ENCODE data around the gene C10orf90.

Gene C10orf90

GRCh38 chr10:126523071-126523470 lies 147.4 kb downstream of the C10orf90 start:
- Histone ChIP-seq H3K9ac (ENCODE audit: low read length) (no peak overlapping the region), H3K79me2 (ENCODE audit: insufficient read depth, low read length) (no peaks in the 10 kb centered on the region), H3K27ac (ENCODE audit: low read depth, low read length) (no peak overlapping the region), H3K9me3 (ENCODE audit: insufficient read depth, low read length) (no peaks in the 10 kb centered on the region), H3K4me3 (ENCODE audit: insufficient read depth, low read length, poor library complexity, severe bottlenecking) (no peak overlapping the region), H4K20me1 (ENCODE audit: low read depth, low read length) (no peaks in the 10 kb centered on the region), H3K36me3 (ENCODE audit: low read length) (no peaks in the 10 kb centered on the region), H3K4me2 (ENCODE audit: low read depth, low read length, poor library complexity, severe bottlenecking) (no peak overlapping the region), H2AFZ (ENCODE audit: low read depth, low read length, severe bottlenecking) (no peak overlapping the region), H3F3A (ENCODE audit: insufficient read depth) (no peaks in the 10 kb centered on the region), H3K27me3 (ENCODE audit: low read length) (no peaks in the 10 kb centered on the region), H3K9me2 (replicated peaks; ENCODE audit: insufficient read depth, low read length) (no peaks in the 10 kb centered on the region)
- TF ChIP-seq CTCF (IDR thresholded peaks at IDR 0.05; ENCODE audit: insufficient read depth, low read length, poor library complexity, severe bottlenecking) (no peak), EZH2phosphoT487 (conservative IDR thresholded peaks at IDR 0.05; ENCODE audit: low read length) (no peak)

GRCh38 chr10:126521399-126521798 lies 149.1 kb downstream of the C10orf90 start:
- H4K20me1 ChIP-seq (ENCODE audit: low read depth, low read length), result no peaks in the 10 kb centered on the region

GRCh38 chr10:126520751-126521317 lies 149.7 kb downstream of the C10orf90 start:
- Histone ChIP-seq H3K9me2 (replicated peaks; ENCODE audit: insufficient read depth, low read length) (no peaks in the 10 kb centered on the region), H3K4me2 (ENCODE audit: low read depth, low read length, poor library complexity, severe bottlenecking) (no peak overlapping the region), H2AFZ (ENCODE audit: low read depth, low read length, severe bottlenecking) (no peak overlapping the region), H3K79me2 (ENCODE audit: insufficient read depth, low read length) (no peaks in the 10 kb centered on the region), H4K20me1 (ENCODE audit: low read depth, low read length) (no peaks in the 10 kb centered on the region), H3K27me3 (ENCODE audit: low read length) (no peaks in the 10 kb centered on the region), H3K27ac (ENCODE audit: low read depth, low read length) (no peak overlapping the region), H3K9me3 (ENCODE audit: insufficient read depth, low read length) (no peaks in the 10 kb centered on the region), H3K36me3 (ENCODE audit: low read length) (no peaks in the 10 kb centered on the region), H3K9ac (ENCODE audit: low read length) (no peak overlapping the region), H3F3A (ENCODE audit: insufficient read depth) (no peaks in the 10 kb centered on the region), H3K4me3 (ENCODE audit: insufficient read depth, low read length, poor library complexity, severe bottlenecking) (no peak overlapping the region)
- no peak for TF ChIP-seq EZH2phosphoT487 (conservative IDR thresholded peaks at IDR 0.05; ENCODE audit: low read length)
- no peak for TF ChIP-seq CTCF (IDR thresholded peaks at IDR 0.05; ENCODE audit: insufficient read depth, low read length, poor library complexity, severe bottlenecking)

More at GRCh38 chr10:126521399-126521798, 149.1 kb downstream of the C10orf90 start:
- Histone ChIP-seq H3K4me2 (ENCODE audit: low read depth, low read length, poor library complexity, severe bottlenecking) (no peak overlapping the region), H2AFZ (ENCODE audit: low read depth, low read length, severe bottlenecking) (no peak overlapping the region), H3K9ac (ENCODE audit: low read length) (no peak overlapping the region), H3K27me3 (ENCODE audit: low read length) (no peaks in the 10 kb centered on the region), H3F3A (ENCODE audit: insufficient read depth) (no peaks in the 10 kb centered on the region), H3K9me2 (replicated peaks; ENCODE audit: insufficient read depth, low read length) (no peaks in the 10 kb centered on the region), H3K9me3 (ENCODE audit: insufficient read depth, low read length) (no peaks in the 10 kb centered on the region), H3K4me3 (ENCODE audit: insufficient read depth, low read length, poor library complexity, severe bottlenecking) (no peak overlapping the region), H3K79me2 (ENCODE audit: insufficient read depth, low read length) (no peaks in the 10 kb centered on the region), H3K36me3 (ENCODE audit: low read length) (no peaks in the 10 kb centered on the region), H3K27ac (ENCODE audit: low read depth, low read length) (no peak overlapping the region)
- TF ChIP-seq CTCF (IDR thresholded peaks at IDR 0.05; ENCODE audit: insufficient read depth, low read length, poor library complexity, severe bottlenecking) (no peak), EZH2phosphoT487 (conservative IDR thresholded peaks at IDR 0.05; ENCODE audit: low read length) (no peak)

Measured in SU-DHL-6 (cell line).